ENCODE results near the gene ZNF853. TPM values are rescaled to one million over a fixed set of nuclear protein-coding genes. Genes with fewer than 3 reads are reported as not detected.
A peak's percentile ranks its signal among the peaks of the same experiment; 100 is the strongest.

The ZNF853 gene
- total and polyA plus RNA-seq, 4 donors, result 4.6 to 12.2 (median 8.0) TPM

DNA sequence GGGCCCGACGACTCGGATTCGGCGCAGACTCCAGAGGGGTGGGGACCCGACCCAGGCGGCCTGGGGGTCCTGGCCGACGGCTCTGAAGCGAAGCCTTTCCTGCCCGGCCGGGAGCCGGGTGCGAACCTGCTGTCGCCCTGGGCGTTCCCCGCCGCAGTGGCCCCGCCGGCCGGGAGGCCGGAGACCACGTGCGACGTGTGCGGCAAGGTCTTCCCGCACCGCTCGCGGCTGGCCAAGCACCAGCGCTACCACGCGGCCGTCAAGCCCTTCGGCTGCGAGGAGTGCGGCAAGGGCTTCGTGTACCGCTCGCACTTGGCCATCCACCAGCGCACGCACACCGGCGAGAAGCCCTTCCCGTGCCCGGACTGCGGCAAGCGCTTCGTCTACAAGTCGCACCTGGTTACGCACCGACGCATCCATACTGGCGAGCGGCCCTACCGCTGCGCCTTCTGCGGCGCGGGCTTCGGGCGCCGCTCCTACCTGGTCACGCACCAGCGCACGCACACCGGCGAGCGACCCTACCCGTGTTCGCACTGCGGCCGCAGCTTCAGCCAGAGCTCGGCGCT, 37.1 kb downstream of the ZNF853 start:
- no peak overlapping the region for H3K27ac ChIP-seq (ENCODE audit: low read depth in 1 of 2, low read length in 2 of 2)
- peak; percentile 37 to 73 for DNase-seq

DNA sequence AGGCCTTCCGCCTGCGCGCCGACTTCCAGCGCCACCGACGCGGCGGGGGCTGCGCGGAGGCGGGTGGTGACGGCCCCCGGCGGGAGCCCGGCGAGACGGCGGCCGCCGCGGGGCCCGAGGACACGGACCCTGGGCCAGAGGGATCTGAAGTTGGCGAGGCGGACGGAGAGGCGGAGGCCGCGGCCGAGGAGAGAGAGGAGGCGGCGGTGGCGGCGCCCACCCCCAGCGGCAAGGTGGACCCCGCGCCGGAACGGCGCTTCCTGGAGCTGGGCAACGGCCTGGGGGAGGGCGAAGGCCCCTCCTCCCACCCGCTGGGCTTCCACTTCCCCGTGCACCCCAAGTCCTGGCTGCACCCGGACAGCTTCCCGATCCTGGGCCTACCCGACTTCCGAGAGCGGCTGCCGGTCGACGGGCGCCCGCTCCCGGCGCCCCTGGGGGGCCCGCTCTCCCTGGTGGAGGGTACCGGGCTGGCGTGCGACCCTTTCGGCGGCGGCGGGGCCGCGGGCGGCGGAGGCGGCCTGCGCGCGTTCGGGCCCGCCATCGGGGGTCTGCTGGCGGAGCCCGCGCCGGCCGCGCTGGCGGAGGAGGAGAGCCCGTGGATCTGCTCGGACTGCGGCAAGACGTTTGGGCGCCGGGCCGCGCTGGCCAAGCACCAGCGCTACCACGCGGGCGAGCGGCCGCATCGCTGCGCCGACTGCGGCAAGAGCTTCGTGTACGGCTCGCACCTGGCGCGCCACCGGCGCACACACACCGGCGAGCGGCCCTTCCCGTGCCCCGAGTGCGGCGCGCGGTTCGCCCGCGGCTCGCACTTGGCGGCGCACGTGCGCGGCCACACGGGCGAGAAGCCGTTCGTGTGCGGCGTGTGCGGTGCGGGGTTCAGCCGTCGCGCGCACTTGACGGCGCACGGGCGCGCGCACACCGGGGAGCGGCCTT, 37.9 kb downstream of the ZNF853 start:
- H3K27ac ChIP-seq (ENCODE audit: low read depth in 1 of 2, low read length in 2 of 2), result no peak overlapping the region
- H3K4me3 ChIP-seq (ENCODE audit: low read length in 2 of 2), result no peak overlapping the region
- peaks cover 1% of the 10 kb centered on the region for H3K9me3 ChIP-seq (ENCODE audit: control insufficient read depth, low read length)
- ATAC-seq (ENCODE audit: low FRiP score) (no peak), DNase-seq (peak; percentile 24 to 69)
- H3K27me3 ChIP-seq (ENCODE audit: control insufficient read depth in 1 of 2, insufficient read depth in 2 of 2, low read length in 1 of 2), result no peaks in the 10 kb centered on the region
- intact Hi-C loops (cut with DNase I), result no loop called here
- 91% methylated on average over 131 to 146 of the region's 146 CpGs for WGBS, 2 donors
- no peaks in the 10 kb centered on the region for H3K4me1 ChIP-seq (ENCODE audit: control insufficient read depth in 1 of 2, insufficient read depth in 2 of 2, low read length in 2 of 2)
- H3K36me3 ChIP-seq (ENCODE audit: control insufficient read depth in 1 of 2, insufficient read depth in 2 of 2, low read length in 1 of 2), result peaks cover 7 to 9% of the 10 kb centered on the region in 2 donors

More for the DNA sequence above, 37.1 kb downstream of the ZNF853 start:
- H3K9me3 ChIP-seq (ENCODE audit: control insufficient read depth, low read length), result peaks cover 1% of the 10 kb centered on the region
- no peaks in the 10 kb centered on the region for H3K27me3 ChIP-seq (ENCODE audit: control insufficient read depth in 1 of 2, insufficient read depth in 2 of 2, low read length in 1 of 2)
- intact Hi-C loops (cut with DNase I), result no loop called here
- WGBS, 2 donors, result 96% methylated on average over 75 of the region's 75 CpGs
- no peak for ATAC-seq (ENCODE audit: low FRiP score)
- no peaks in the 10 kb centered on the region for H3K4me1 ChIP-seq (ENCODE audit: control insufficient read depth in 1 of 2, insufficient read depth in 2 of 2, low read length in 2 of 2)
- peaks cover 7 to 9% of the 10 kb centered on the region in 2 donors for H3K36me3 ChIP-seq (ENCODE audit: control insufficient read depth in 1 of 2, insufficient read depth in 2 of 2, low read length in 1 of 2)
- no peak overlapping the region for H3K4me3 ChIP-seq (ENCODE audit: low read length in 2 of 2)

DNA sequence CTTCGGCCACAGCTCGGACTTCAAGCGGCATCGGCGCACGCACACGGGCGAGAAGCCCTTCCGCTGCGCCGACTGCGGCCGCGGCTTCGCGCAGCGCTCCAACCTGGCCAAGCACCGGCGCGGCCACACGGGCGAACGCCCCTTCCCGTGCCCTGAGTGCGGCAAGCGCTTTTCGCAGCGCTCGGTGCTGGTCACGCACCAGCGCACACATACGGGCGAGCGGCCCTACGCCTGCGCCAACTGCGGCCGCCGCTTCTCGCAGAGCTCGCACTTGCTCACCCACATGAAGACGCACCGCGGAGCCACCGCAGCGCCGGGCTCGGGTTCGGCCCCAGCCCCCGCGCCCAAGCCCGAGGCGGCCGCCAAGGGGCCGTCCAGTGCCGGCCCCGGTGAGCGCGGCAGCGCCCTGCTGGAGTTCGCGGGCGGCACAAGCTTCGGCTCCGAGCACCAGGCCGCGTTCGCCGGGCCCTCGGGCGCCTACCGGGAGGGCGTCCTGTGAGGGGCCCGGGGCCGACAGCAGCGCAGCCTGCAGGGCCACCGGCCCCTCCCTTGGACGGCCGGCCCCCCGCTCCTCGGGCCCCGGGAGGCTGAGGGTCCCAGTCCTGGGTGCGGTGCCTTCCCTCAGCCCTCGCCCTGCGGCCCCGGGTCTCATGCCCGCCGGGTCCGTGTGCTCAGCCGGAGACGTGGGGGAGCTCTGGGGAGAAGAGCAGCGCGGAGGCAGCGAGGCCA, 38.9 kb downstream of the ZNF853 start:
- peak in 1 of 2 donors; percentile 60 for DNase-seq
- no peak overlapping the region for H3K4me3 ChIP-seq (ENCODE audit: low read length in 2 of 2)
- H3K4me1 ChIP-seq (ENCODE audit: control insufficient read depth in 1 of 2, insufficient read depth in 2 of 2, low read length in 2 of 2), result no peaks in the 10 kb centered on the region
- no peaks in the 10 kb centered on the region for H3K27me3 ChIP-seq (ENCODE audit: control insufficient read depth in 1 of 2, insufficient read depth in 2 of 2, low read length in 1 of 2)
- ATAC-seq (ENCODE audit: low FRiP score), result no peak
- peaks cover 1% of the 10 kb centered on the region for H3K9me3 ChIP-seq (ENCODE audit: control insufficient read depth, low read length)
- 91 to 93% methylated on average over 89 to 94 of the region's 94 CpGs for WGBS, 2 donors
- no peak overlapping the region for H3K27ac ChIP-seq (ENCODE audit: low read depth in 1 of 2, low read length in 2 of 2)
- intact Hi-C loops (cut with DNase I), result no loop called here
- peaks cover 7 to 9% of the 10 kb centered on the region in 2 donors for H3K36me3 ChIP-seq (ENCODE audit: control insufficient read depth in 1 of 2, insufficient read depth in 2 of 2, low read length in 1 of 2)

DNA sequence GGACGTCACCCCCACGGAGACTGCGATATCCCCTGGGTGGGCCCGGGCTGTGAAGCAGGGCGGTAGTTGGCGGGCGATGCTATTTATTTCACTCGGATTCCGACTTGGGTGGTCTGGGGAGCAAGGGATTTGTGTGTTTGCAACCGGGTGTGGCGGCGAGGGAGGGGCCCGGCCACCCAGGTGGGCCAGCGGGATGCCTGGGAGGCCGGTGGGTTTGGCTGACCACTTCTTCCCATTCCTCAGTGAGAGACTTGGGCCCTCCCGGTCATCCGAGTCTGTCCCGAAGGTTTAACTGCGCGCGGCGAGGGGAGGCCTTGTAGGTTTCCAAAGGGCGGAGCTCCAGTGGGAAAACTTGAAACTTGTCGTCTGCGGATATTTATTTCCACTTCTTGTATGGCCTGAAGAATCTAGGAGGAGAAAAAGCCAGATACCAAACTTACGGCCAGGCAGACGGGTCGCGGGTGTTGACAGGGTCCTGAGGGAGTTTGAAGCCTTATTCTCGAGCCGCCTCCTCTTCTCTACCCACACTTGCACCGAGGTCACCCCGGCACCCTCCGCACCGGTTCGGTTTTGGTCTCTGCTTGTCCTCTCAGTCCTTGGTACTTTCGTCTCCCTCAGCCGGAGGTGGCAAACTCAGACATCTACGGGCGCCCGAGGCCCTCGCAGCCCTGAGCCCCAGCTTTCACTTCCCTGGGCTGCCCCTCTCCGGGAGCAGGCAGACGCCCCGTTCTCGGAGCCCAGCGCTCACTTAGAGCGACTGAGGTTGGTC, 39.6 kb downstream of the ZNF853 start:
- no peaks in the 10 kb centered on the region for H3K4me1 ChIP-seq (ENCODE audit: control insufficient read depth in 1 of 2, insufficient read depth in 2 of 2, low read length in 2 of 2)
- peaks cover 7 to 9% of the 10 kb centered on the region in 2 donors for H3K36me3 ChIP-seq (ENCODE audit: control insufficient read depth in 1 of 2, insufficient read depth in 2 of 2, low read length in 1 of 2)
- WGBS, 2 donors, result 92 to 93% methylated on average over 48 of the region's 48 CpGs
- no peaks in the 10 kb centered on the region for H3K27me3 ChIP-seq (ENCODE audit: control insufficient read depth in 1 of 2, insufficient read depth in 2 of 2, low read length in 1 of 2)
- DNase-seq (no peak), ATAC-seq (ENCODE audit: low FRiP score) (no peak)
- no peak overlapping the region for H3K27ac ChIP-seq (ENCODE audit: low read depth in 1 of 2, low read length in 2 of 2)
- intact Hi-C loops (cut with DNase I), result no loop called here
- peaks cover 1% of the 10 kb centered on the region for H3K9me3 ChIP-seq (ENCODE audit: control insufficient read depth, low read length)
- H3K4me3 ChIP-seq (ENCODE audit: low read length in 2 of 2), result no peak overlapping the region

DNA sequence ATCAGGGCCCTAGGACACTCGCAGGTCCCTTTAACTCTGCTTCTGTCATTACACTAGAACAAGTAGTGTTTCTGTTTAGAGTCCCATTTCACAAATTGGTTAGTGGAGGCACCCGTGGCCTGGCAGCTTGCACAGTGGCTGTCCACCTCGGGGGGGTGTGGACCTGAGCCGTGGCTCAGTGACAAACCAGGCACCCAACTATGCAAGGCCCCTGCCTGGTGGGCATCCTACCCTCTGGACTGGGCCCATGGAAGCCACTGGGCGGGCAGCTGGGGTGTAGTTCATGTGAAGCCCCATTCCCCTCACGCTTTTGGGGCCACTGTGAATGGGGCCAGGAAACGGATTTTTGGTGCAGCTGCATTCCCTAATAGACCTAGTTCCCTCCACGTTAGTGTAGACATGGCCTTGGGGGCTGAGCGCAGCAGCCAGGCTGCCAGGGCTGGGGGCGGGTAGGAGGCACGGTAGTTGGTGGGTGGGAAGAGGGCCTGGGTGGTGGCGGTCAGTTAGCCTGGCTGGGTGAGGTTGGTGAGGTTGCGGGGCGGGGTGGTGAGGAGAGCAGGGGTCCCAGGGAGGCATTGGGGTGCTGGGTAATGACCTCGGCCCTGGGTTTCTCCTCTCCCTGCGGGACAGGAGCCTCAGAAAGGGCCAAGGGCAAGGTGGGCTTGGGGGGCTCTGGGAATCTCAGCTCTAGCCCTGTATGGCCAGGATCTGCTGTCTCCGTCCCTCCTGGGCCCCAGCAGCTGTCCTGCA, 40.4 kb downstream of the ZNF853 start:
- ATAC-seq (ENCODE audit: low FRiP score), result no peak
- peaks cover 7 to 9% of the 10 kb centered on the region in 2 donors for H3K36me3 ChIP-seq (ENCODE audit: control insufficient read depth in 1 of 2, insufficient read depth in 2 of 2, low read length in 1 of 2)
- DNase-seq, result no peak

DNA sequence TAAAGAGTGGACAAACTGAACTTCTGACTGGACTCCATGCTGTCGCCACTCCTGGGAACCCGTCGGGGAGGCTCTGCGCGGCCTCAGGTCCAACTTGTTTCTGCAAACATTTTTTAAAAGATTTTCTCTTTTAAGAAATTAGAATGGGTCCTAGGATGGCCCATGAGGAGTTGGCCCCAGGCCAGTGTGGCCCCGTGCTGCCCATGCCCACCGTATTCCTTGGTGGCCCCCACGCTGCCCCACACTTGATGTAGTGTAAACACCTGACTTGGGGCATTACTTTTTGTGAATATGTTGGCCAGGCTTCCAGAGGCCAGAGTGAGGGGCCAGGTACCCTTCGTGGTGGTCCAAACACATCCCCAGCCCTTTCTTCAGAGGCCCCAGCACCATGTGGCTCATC, 41.0 kb downstream of the ZNF853 start:
- no peak for DNase-seq
- intact Hi-C loops (cut with DNase I), result no loop called here
- Histone ChIP-seq H3K4me3 (ENCODE audit: low read length in 2 of 2) (no peak overlapping the region), H3K36me3 (ENCODE audit: control insufficient read depth in 1 of 2, insufficient read depth in 2 of 2, low read length in 1 of 2) (peaks cover 7 to 9% of the 10 kb centered on the region in 2 donors), H3K27me3 (ENCODE audit: control insufficient read depth in 1 of 2, insufficient read depth in 2 of 2, low read length in 1 of 2) (no peaks in the 10 kb centered on the region), H3K9me3 (ENCODE audit: control insufficient read depth, low read length) (peaks cover 1% of the 10 kb centered on the region), H3K27ac (ENCODE audit: low read depth in 1 of 2, low read length in 2 of 2) (no peak overlapping the region), H3K4me1 (ENCODE audit: control insufficient read depth in 1 of 2, insufficient read depth in 2 of 2, low read length in 2 of 2) (no peaks in the 10 kb centered on the region)
- ATAC-seq (ENCODE audit: low FRiP score), result no peak
- 93 to 96% methylated on average over 9 of the region's 9 CpGs for WGBS, 2 donors

More for the DNA sequence above, 40.4 kb downstream of the ZNF853 start:
- H3K27me3 ChIP-seq (ENCODE audit: control insufficient read depth in 1 of 2, insufficient read depth in 2 of 2, low read length in 1 of 2), result no peaks in the 10 kb centered on the region
- intact Hi-C loops (cut with DNase I), result no loop called here
- H3K4me3 ChIP-seq (ENCODE audit: low read length in 2 of 2), result no peak overlapping the region
- no peaks in the 10 kb centered on the region for H3K4me1 ChIP-seq (ENCODE audit: control insufficient read depth in 1 of 2, insufficient read depth in 2 of 2, low read length in 2 of 2)
- peaks cover 1% of the 10 kb centered on the region for H3K9me3 ChIP-seq (ENCODE audit: control insufficient read depth, low read length)
- H3K27ac ChIP-seq (ENCODE audit: low read depth in 1 of 2, low read length in 2 of 2), result no peak overlapping the region
- 91 to 94% methylated on average over 16 to 17 of the region's 17 CpGs for WGBS, 2 donors

DNA sequence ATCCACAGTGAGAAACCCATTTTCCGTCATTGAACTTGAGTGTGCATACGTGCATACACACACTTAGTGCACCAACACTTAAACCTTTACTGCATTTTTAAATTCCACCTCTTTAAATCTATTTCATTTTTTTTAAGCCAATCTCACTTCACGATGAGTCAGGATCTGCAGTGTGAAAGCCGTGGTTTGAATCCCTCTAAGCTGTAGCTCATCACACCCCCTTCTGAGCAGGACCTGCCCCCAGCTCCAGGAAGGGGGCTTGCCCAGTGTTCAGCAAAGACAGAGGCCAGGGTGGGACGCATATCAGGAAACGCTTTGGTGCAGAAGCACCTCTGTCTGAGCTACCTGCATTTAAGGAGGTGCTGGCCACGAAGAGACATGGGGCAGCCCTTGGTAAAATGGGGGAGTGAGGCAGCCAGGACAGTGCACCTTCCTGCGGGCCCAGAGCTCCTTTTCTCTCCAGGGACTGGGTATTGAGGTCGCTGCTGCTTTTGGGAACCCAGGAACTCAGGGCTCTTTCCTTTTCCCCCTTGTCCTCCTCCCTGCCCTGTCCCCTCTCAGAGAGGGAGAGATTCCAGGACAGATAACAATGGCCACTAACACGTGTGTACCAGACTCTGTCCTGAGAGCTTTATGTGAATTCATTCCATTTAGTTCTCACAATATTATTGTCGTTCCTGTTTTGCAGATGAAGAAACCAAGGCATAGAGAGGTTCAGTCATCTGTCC, 43.4 kb downstream of the ZNF853 start:
- H3K36me3 ChIP-seq (ENCODE audit: control insufficient read depth in 1 of 2, insufficient read depth in 2 of 2, low read length in 1 of 2), result peaks cover 2 to 9% of the 10 kb centered on the region in 2 donors
- no peaks in the 10 kb centered on the region for H3K27me3 ChIP-seq (ENCODE audit: control insufficient read depth in 1 of 2, insufficient read depth in 2 of 2, low read length in 1 of 2)
- no peak for DNase-seq
- no peak overlapping the region for H3K4me3 ChIP-seq (ENCODE audit: low read length in 2 of 2)
- H3K27ac ChIP-seq (ENCODE audit: low read depth in 1 of 2, low read length in 2 of 2), result no peak overlapping the region
- no peaks in the 10 kb centered on the region for H3K9me3 ChIP-seq (ENCODE audit: control insufficient read depth, low read length)
- no peak for ATAC-seq (ENCODE audit: low FRiP score)
- H3K4me1 ChIP-seq (ENCODE audit: control insufficient read depth in 1 of 2, insufficient read depth in 2 of 2, low read length in 2 of 2), result no peaks in the 10 kb centered on the region
- 32 to 36% methylated on average over 11 of the region's 11 CpGs for WGBS, 2 donors
- intact Hi-C loops (cut with DNase I), result no loop called here
